Endothelial cell (in vitro differentiated cells): ENCODE data around the gene PRMT1. TPM values are rescaled to one million over a fixed set of nuclear protein-coding genes. Genes with fewer than 3 reads are reported as not detected.
A peak's percentile ranks its signal among the peaks of the same experiment; 100 is the strongest.

Source experiments
- DNase-seq: peaks from one replicate; pipeline ENCODE4 v3.0.0; 2021; ENCODE audit warnings: low spot score
- H3K27ac Mint-ChIP-seq: one replicate; pipeline ENCODE4 v1.8.0; 2021; ENCODE audit warnings: mixed read lengths, inconsistent platforms; ENCODE audit not compliant: unreplicated experiment
- H3K27me3 Mint-ChIP-seq: one replicate; pipeline ENCODE4 v1.8.0; 2021; ENCODE audit warnings: mild to moderate bottlenecking, moderate library complexity, mixed read lengths, inconsistent platforms; ENCODE audit not compliant: unreplicated experiment
- H3K36me3 Mint-ChIP-seq: one replicate; pipeline ENCODE4 v1.8.0; 2021; ENCODE audit warnings: mild to moderate bottlenecking, low read depth, mixed read lengths, inconsistent platforms; ENCODE audit not compliant: unreplicated experiment
- H3K4me1 Mint-ChIP-seq: one replicate; pipeline ENCODE4 v1.8.0; 2021; ENCODE audit warnings: mild to moderate bottlenecking, mixed read lengths, inconsistent platforms; ENCODE audit not compliant: unreplicated experiment
- H3K4me3 Mint-ChIP-seq: one replicate; pipeline ENCODE4 v1.8.0; 2021; ENCODE audit warnings: mild to moderate bottlenecking, mixed read lengths, inconsistent platforms; ENCODE audit not compliant: unreplicated experiment
- H3K9me3 Mint-ChIP-seq: one replicate; pipeline ENCODE4 v1.8.0; 2021; ENCODE audit warnings: mixed read lengths, inconsistent platforms; ENCODE audit not compliant: unreplicated experiment
- total RNA-seq: library from RNA; stranded (reverse); fragmentation: NEBNext Ultra II Directional; extraction: Animal tissue kit (Norgen Biotek cat#: 25700); gene quantifications from one replicate; pipeline ENCODE4 v1.2.1, GENCODE V29; 2021; ENCODE audit not compliant: unreplicated experiment
- TF ChIP-seq, protein P1 (sequence below): fragments of 200-600 bp; sonication (generic); IDR thresholded peaks from one replicate; pipeline ENCODE4 v1.5.0; 2021; ENCODE audit warnings: antibody characterized with exemption; ENCODE audit not compliant: unreplicated experiment

PRMT1 gene
- total RNA-seq, 1 donor from 2014 or later = 175 TPM

DNA sequence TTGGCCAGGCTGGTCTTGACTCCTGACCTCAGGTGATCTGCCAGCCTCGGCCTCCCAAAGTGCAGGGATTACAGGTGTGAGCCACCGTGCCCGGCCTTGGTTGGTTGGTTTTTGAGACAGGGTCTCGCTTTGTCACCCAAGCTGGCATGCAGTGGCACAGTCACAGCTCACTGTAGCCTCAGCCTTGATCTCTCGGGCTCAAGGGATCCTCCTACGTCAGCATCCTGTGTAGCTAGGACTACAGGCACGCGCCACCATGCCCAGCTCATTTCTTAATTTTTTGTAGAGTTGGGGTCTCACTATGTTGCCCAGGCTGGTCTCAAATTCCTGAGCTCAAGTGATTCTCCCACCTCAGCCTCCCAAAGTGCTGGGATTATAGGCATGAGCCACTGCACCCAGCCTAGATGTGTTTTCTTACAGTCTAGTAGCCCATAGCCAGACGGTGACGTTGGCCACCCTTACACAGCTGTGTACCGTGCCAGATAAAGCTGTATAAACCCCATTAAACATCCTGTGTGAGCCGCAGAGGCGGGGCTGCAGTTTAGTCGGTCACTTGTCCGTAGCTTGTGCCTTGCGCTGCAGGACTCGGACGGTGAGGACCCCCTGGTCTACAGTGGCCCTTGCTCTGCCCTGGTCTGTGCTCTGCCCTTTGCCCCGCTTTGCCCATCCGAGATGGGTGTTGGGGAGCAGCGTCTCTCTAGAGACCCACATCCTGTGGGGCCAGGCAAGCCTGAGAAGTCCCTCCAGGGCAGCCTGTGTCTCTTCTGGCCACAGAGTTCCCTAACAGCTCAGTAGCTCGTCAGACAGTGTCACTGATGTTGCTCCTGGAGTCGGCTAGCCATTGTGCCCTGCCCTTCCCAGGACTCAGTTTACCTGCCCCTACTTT, 21.3 kb upstream of the PRMT1 start:
- TF ChIP-seq, protein P1, sequence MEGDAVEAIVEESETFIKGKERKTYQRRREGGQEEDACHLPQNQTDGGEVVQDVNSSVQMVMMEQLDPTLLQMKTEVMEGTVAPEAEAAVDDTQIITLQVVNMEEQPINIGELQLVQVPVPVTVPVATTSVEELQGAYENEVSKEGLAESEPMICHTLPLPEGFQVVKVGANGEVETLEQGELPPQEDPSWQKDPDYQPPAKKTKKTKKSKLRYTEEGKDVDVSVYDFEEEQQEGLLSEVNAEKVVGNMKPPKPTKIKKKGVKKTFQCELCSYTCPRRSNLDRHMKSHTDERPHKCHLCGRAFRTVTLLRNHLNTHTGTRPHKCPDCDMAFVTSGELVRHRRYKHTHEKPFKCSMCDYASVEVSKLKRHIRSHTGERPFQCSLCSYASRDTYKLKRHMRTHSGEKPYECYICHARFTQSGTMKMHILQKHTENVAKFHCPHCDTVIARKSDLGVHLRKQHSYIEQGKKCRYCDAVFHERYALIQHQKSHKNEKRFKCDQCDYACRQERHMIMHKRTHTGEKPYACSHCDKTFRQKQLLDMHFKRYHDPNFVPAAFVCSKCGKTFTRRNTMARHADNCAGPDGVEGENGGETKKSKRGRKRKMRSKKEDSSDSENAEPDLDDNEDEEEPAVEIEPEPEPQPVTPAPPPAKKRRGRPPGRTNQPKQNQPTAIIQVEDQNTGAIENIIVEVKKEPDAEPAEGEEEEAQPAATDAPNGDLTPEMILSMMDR = no peak
- peak overlapping the region; percentile 74 for H3K27ac Mint-ChIP-seq

DNA sequence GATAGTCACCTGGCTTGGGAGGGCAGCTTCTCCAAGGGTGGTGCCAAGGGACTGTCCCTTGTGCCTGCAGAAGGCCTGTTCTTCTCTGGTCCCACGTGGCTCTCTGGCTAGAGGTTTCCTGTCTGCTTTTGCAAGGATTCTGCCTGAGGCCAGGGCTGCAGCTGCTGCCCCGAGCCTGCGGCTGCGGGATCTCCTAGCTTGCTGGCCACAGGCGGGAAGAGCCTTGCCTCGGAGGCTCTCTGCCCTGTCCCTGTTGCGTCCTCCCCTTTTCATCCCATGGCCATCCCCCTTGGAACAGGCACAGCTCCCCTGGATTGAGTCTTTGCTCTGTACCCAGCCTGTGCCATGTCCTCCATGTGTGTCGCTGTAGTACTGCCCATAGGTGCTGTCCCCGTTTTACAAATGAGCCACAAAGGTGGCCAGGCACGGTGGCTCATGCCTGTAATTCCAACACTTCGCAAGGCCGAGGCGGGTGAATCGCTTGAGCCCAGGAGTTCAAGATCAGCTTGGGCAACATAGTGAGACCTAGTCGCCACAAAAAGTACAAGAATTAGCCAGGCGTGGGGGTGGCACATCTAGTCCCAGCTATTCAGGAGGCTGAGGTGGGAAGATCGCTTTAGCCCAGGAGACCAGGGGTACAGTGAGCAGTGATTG, 20.5 kb upstream of the PRMT1 start:
- peaks cover 46% of the 10 kb centered on the region for H3K36me3 Mint-ChIP-seq
- peaks cover 18% of the 10 kb centered on the region for H3K27me3 Mint-ChIP-seq
- TF ChIP-seq, protein P1 = no peak
- no peaks in the 10 kb centered on the region for H3K4me1 Mint-ChIP-seq
- H3K27ac Mint-ChIP-seq = no peak overlapping the region
- no peaks in the 10 kb centered on the region for H3K9me3 Mint-ChIP-seq
- no peak for DNase-seq
- peak overlapping the region; percentile 69 for H3K4me3 Mint-ChIP-seq

More for the DNA sequence above, 21.3 kb upstream of the PRMT1 start:
- no peaks in the 10 kb centered on the region for H3K9me3 Mint-ChIP-seq
- H3K4me1 Mint-ChIP-seq = no peaks in the 10 kb centered on the region
- no peak for DNase-seq
- peak overlapping the region; percentile 83 for H3K4me3 Mint-ChIP-seq
- H3K27me3 Mint-ChIP-seq = peaks cover 14% of the 10 kb centered on the region
- H3K36me3 Mint-ChIP-seq = peaks cover 46% of the 10 kb centered on the region

DNA sequence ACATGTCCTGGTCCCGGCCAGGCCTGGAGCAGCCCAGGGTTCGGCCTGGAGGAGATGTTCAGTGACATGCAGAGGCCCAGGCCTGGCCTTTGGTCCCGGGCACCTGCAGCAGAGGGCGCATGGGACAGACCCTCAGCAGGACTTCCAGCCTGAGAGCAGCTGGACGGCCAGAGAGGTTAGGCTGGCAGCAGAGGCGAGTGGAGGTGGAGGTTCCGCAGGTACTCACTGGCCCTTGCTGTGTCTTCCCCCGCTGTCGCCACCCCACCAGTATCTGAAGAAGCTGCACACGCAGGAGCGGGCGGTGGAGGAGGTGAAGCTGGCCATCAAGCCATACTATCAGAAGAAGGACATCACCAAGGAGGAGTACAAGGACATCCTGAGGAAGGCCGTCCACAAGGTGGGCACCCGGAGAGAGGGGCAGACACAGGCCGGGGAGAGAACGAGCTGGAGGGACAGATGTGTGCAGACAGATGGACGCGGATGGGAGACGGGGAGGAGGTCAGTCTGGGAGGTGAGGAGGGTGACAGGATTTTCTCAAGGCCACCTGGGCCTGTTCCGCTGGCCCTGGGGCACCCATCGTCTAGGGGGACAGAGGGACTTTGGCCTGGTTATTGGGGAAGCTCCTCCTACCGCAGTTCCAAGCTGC, 19.5 kb upstream of the PRMT1 start:
- DNase-seq = no peak
- Mint-ChIP-seq H3K9me3 (no peaks in the 10 kb centered on the region), H3K36me3 (peaks cover 46% of the 10 kb centered on the region), H3K4me1 (no peaks in the 10 kb centered on the region), H3K27me3 (peaks cover 22% of the 10 kb centered on the region), H3K27ac (no peak overlapping the region), H3K4me3 (peak overlapping the region; percentile 67)
- TF ChIP-seq, protein P1 = no peak

DNA sequence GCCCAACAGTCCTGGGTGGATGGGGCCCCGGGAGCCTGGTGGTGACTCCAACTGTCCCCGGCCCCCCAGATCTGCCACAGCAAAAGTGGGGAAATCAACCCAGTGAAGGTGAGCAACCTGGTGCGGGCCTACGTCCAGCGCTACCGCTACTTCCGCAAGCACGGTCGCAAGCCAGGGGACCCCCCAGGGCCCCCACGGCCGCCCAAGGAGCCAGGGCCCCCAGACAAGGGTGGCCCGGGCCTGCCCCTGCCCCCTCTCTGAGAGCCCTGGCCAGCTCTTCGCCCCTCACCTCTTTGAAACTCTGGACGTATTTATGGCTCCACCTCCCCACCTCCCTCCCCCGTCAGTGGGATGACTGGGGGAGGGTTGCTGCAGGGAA, 18.9 kb upstream of the PRMT1 start:
- H3K27ac Mint-ChIP-seq = no peak overlapping the region
- H3K9me3 Mint-ChIP-seq = no peaks in the 10 kb centered on the region
- TF ChIP-seq, protein P1 = no peak
- no peaks in the 10 kb centered on the region for H3K4me1 Mint-ChIP-seq
- no peak overlapping the region for H3K4me3 Mint-ChIP-seq
- DNase-seq = no peak
- peaks cover 46% of the 10 kb centered on the region for H3K36me3 Mint-ChIP-seq
- H3K27me3 Mint-ChIP-seq = peaks cover 22% of the 10 kb centered on the region
